ENCODE results near the gene BRMS1. TPM values are rescaled to one million over a fixed set of nuclear protein-coding genes. Genes with fewer than 3 reads are reported as not detected.

BRMS1 gene
- total RNA-seq, 1 donor from 2014 or later = 72.0 TPM

- TF ChIP-seq CTCF (conservative IDR thresholded peaks at IDR 0.05; ENCODE audit: low read depth, low read length) = no peak
- no peak overlapping the region for H3K4me3 ChIP-seq (ENCODE audit: low read depth, low read length)
- no peak for DNase-seq (ENCODE audit: low read depth)
These were observed 28.4 kb upstream of the BRMS1 start for GRCh38 chr11:66373265-66373664.

- H3K4me3 ChIP-seq (ENCODE audit: low read depth, low read length) = peak within 1 kb of the TSS; percentile 66
- no peak for DNase-seq (ENCODE audit: low read depth)
- no peak for TF ChIP-seq CTCF (conservative IDR thresholded peaks at IDR 0.05; ENCODE audit: low read depth, low read length)
These were observed 26.9 kb upstream of the BRMS1 start, which contains the start of gene SLC29A2 for GRCh38 chr11:66371627-66372415. SLC29A2 (minus strand) TSS chr11:66371760; CDS start chr11:66371591, 169 bp downstream.

GRCh38 chr11:66369073-66369894 lies 24.4 kb upstream of the BRMS1 start:
- H3K4me3 ChIP-seq (ENCODE audit: low read depth, low read length) = no peak overlapping the region
- DNase-seq (ENCODE audit: low read depth) = no peak
- TF ChIP-seq CTCF (conservative IDR thresholded peaks at IDR 0.05; ENCODE audit: low read depth, low read length) = no peak

GRCh38 chr11:66368484-66368883 lies 23.6 kb upstream of the BRMS1 start:
- H3K4me3 ChIP-seq (ENCODE audit: low read depth, low read length) = no peak overlapping the region
- no peak for DNase-seq (ENCODE audit: low read depth)
- TF ChIP-seq CTCF (conservative IDR thresholded peaks at IDR 0.05; ENCODE audit: low read depth, low read length) = no peak

- no peak overlapping the region for H3K4me3 ChIP-seq (ENCODE audit: low read depth, low read length)
- no peak for TF ChIP-seq CTCF (conservative IDR thresholded peaks at IDR 0.05; ENCODE audit: low read depth, low read length)
These were observed 22.8 kb upstream of the BRMS1 start for GRCh38 chr11:66367561-66368312.

GRCh38 chr11:66366844-66367477 lies 22.1 kb upstream of the BRMS1 start:
- DNase-seq (ENCODE audit: low read depth) = no peak
- no peak for TF ChIP-seq CTCF (conservative IDR thresholded peaks at IDR 0.05; ENCODE audit: low read depth, low read length)
- no peak overlapping the region for H3K4me3 ChIP-seq (ENCODE audit: low read depth, low read length)

More at GRCh38 chr11:66367561-66368312, 22.8 kb upstream of the BRMS1 start:
- DNase-seq (ENCODE audit: low read depth) = no peak
